Hepatocyte (in vitro differentiated cells): ENCODE data around the gene AGA.

ENCODE experiments used
- EZH2 ChIP-seq: fragments of 200-600 bp; sonication (generic); IDR thresholded peaks from 2 replicates; pipeline ENCODE4 v1.6.1; 2016; ENCODE audit warnings: antibody characterized with exemption, mild to moderate bottlenecking, borderline replicate concordance
- EZH2phosphoT487 ChIP-seq: fragments of 200-600 bp; sonication (generic); IDR thresholded peaks from one replicate; pipeline ENCODE4 v1.6.1; 2018; ENCODE audit warnings: antibody characterized with exemption, mild to moderate bottlenecking, low read depth, moderate library complexity; ENCODE audit not compliant: unreplicated experiment, severe bottlenecking
- TF ChIP-seq, protein P1 (sequence below): fragments of 200-600 bp; sonication (generic); IDR thresholded peaks from 2 replicates; pipeline ENCODE4 v1.5.1; 2016; ENCODE audit warnings: antibody characterized with exemption, mild to moderate bottlenecking; ENCODE audit not compliant: poor library complexity

DNA sequence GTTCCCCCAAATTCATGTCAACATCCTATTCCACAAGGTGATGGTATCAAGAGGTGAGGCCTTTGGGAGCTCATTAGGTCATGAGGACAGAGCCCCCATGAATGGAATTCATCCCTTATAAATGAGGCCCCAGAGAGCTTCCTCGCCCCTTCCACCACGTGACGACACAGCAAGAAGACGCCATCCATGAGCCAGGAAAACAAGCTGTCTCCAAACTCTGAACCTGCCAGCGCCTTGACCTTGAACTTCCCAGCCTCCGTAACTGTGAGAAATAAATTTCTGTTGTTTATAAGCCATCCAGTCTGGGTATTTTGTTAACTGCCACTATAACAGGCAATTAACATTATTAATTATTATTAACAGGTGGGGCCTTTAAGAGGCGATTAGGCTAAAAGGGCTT lies 5.8 kb downstream of the AGA start:
- TF ChIP-seq, protein P1, sequence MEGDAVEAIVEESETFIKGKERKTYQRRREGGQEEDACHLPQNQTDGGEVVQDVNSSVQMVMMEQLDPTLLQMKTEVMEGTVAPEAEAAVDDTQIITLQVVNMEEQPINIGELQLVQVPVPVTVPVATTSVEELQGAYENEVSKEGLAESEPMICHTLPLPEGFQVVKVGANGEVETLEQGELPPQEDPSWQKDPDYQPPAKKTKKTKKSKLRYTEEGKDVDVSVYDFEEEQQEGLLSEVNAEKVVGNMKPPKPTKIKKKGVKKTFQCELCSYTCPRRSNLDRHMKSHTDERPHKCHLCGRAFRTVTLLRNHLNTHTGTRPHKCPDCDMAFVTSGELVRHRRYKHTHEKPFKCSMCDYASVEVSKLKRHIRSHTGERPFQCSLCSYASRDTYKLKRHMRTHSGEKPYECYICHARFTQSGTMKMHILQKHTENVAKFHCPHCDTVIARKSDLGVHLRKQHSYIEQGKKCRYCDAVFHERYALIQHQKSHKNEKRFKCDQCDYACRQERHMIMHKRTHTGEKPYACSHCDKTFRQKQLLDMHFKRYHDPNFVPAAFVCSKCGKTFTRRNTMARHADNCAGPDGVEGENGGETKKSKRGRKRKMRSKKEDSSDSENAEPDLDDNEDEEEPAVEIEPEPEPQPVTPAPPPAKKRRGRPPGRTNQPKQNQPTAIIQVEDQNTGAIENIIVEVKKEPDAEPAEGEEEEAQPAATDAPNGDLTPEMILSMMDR = no peak
- no peak for TF ChIP-seq EZH2
- no peak for TF ChIP-seq EZH2phosphoT487
